Measurements from ENCODE around the gene RASA4B.
"Not testable (repeated sequence)": the region's sequence is repeated elsewhere in the genome, so short reads cannot be mapped to it uniquely, and the experiment has no call there.

Gene RASA4B

DNA sequence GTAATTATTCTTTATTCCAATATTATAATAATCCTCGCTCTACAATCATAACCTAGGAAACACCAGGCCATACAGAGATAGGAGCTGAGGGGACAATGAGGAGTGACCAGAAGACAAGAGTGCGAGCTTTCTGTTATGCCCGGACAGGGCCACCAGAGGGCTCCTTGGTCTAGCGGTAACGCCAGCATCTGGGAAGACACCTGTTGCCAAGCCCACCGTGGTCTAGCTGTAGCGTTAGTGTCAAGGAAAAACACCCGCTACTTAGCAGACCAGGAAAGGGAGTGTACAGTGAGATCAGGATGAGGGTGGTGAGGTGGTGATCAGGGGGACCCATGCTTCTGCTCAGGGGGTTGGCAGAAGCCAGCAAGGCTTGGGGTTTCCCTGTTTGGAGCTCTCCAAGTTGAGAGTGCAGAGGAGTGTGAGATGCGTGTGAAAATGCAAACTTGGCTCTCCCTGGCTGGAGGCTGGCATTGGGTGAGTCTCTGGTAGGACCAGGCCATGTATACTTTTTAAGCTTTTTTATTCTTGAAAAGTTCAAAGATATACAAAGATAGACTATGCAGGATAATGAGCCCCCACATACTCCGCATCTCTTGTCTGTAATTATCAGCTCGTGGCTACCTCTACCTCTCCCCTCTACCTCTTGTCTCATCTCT, 37.5 kb downstream of the RASA4B start:
- peak; percentile 29 for TF ChIP-seq CTCF (IDR thresholded peaks at IDR 0.05; ENCODE audit: insufficient read depth, missing control alignments)
- FAIRE-seq; DNase-seq (ENCODE audit: insufficient read length, low spot score): not testable (repeated sequence)

- FAIRE-seq; DNase-seq (ENCODE audit: insufficient read length, low spot score): not testable (repeated sequence)
Measured at GRCh38 chr7:102479209-102479584, 38.4 kb downstream of the RASA4B start.

GRCh38 chr7:102478314-102479208, 39.0 kb downstream of the RASA4B start, which contains the start of gene POLR2J:
TSS of gene POLR2J (minus strand) at chr7:102478922. CDS start at chr7:102478860, 62 bp downstream.
- not testable (repeated sequence) for FAIRE-seq; DNase-seq (ENCODE audit: insufficient read length, low spot score)
- TF ChIP-seq CTCF (IDR thresholded peaks at IDR 0.05; ENCODE audit: insufficient read depth, missing control alignments): peak; percentile 43

GRCh38 chr7:102474736-102475435, 42.7 kb downstream of the RASA4B start:
- not testable (repeated sequence) for FAIRE-seq; DNase-seq (ENCODE audit: insufficient read length, low spot score)

DNA sequence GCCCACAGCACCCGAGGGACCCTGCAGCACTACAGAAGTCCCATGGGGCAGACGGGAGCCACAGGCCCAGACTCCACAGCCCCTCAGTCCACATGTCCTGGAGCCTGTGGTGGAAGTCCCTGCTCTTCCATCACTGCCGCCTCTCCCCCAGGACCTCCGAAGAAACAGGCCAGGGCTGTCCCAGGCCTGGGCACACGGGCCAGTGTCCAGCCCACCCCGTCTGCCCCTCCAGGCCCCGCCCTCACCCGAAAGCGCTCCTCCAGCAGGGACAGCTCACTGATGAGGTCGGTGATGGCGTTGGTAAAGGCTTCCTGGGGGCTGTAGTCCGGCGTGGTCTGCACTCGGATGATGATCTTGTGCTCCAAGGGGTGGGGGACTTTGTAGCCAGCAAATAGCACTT, 43.5 kb downstream of the RASA4B start:
- not testable (repeated sequence) for FAIRE-seq; DNase-seq (ENCODE audit: insufficient read length, low spot score)

GRCh38 chr7:102473271-102473991, 44.1 kb downstream of the RASA4B start:
- TF ChIP-seq CTCF (IDR thresholded peaks at IDR 0.05; ENCODE audit: insufficient read depth, missing control alignments): no peak
- no peak for FAIRE-seq

DNA sequence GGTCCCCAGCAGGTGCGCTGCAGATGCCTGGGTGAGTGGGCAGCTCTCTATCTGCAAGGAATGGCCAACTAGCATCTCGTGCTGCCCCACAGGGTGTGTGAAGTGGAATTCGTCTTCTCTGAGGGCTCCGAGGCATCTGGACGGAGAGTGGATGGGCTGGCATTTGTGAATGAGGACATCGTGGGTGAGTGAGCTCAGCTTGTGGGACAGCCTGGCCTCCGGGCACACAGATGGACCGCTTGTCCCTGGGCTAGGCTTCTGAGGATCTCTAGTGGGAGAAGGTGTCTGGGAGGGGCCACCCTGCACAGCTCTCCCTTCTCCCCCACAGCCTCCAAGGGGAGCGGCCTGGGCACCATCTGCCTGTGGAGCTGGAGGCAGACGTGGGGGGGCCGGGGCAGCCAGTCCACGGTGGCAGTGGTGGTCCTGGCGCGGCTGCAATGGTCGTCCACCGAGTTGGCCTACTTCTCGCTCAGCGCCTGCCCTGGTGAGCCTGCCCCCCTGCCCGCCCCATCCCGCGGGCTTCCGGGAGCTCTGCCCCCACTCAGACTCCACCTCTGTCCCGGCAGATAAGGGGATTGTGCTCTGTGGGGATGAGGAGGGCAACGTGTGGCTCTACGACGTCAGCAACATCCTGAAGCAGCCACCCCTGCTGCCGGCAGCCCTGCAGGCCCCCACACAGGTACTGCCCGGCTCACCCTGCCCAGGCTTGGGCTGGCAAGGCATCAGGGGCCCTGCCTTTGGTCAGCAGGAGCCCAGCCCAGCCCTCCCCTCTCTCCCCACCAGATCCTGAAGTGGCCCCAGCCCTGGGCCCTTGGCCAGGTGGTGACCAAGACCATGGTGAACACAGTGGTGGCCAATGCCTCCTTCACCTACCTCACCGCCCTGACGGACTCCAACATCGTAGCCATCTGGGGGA, 45.2 kb downstream of the RASA4B start:
- FAIRE-seq (no peak), DNase-seq (ENCODE audit: insufficient read length, low spot score) (no peak)
- TF ChIP-seq CTCF (IDR thresholded peaks at IDR 0.05; ENCODE audit: insufficient read depth, missing control alignments): no peak

More at GRCh38 chr7:102473271-102473991, 44.1 kb downstream of the RASA4B start:
- DNase-seq (ENCODE audit: insufficient read length, low spot score): no peak

Data from D721Med (cell line).